ENCODE results near the gene OSTN. TPM values are rescaled to one million over a fixed set of nuclear protein-coding genes. Genes with fewer than 3 reads are reported as not detected.
A peak's percentile ranks its signal among the peaks of the same experiment; 100 is the strongest.

Gene OSTN
- polyA plus RNA-seq, 3 donors, result not detected

GRCh38 chr3:191246630-191247029 lies 47.6 kb downstream of the OSTN start:
- Mint-ChIP-seq H3K27ac (peak overlapping the region; percentile 80 to 94 (median 92)), H3K4me3 (no peak overlapping the region), H3K9me3 (peaks cover 0 to 7% (median 6%) of the 10 kb centered on the region in 7 donors), H3K36me3 (no peaks in the 10 kb centered on the region), H3K27me3 (ENCODE audit: low read depth in 3 of 3) (peaks cover 0 to 4% (median 1%) of the 10 kb centered on the region in 3 donors), H3K4me1 (peaks cover 13% of the 10 kb centered on the region)
- intact Hi-C loops (cut with micrococcal nuclease), result no loop called here
- no CpG with 5 or more reads among the region's 1 CpG for WGBS (ENCODE audit: insufficient coverage)
- peaks cover 6% of the 10 kb centered on the region in 2 donors for H3K9me3 ChIP-seq (replicated peaks in 1 of 2; ENCODE audit: control insufficient read depth in 1 of 2, insufficient read depth in 1 of 2, low read length in 2 of 2)
- H3K27me3 ChIP-seq (ENCODE audit: control insufficient read depth in 2 of 2, insufficient read depth in 2 of 2, low read length in 2 of 2), result no peaks in the 10 kb centered on the region
- peak overlapping the region; percentile 67 to 73 for H3K27ac ChIP-seq (ENCODE audit: low read depth in 1 of 2, low read length in 2 of 2)
- H4K20me1 ChIP-seq (ENCODE audit: insufficient read depth, low read length), result no peaks in the 10 kb centered on the region
- no peak overlapping the region for H3K4me2 ChIP-seq (replicated peaks; ENCODE audit: extremely low read depth, low read length, poor library complexity, severe bottlenecking)
- peaks cover 10 to 13% of the 10 kb centered on the region in 2 donors for H3K4me1 ChIP-seq (ENCODE audit: control insufficient read depth in 1 of 2, insufficient read depth in 2 of 2, low read length in 2 of 2)
- no peaks in the 10 kb centered on the region for H3K36me3 ChIP-seq (replicated peaks in 1 of 2; ENCODE audit: control insufficient read depth in 1 of 2, insufficient read depth in 2 of 2, low read length in 2 of 2)
- DNase-seq, result peak; percentile 6 to 56 (median 45)
- TF ChIP-seq CTCF (IDR thresholded peaks at IDR 0.05), result no peak
- no peaks in the 10 kb centered on the region for H3K79me2 ChIP-seq (ENCODE audit: insufficient read depth, low read length)
- no peak overlapping the region for H3K4me3 ChIP-seq (replicated peaks in 1 of 3; ENCODE audit: low read depth in 2 of 3, low read length in 3 of 3)
- H2AFZ ChIP-seq (ENCODE audit: insufficient read depth, low read depth, low read length, poor library complexity, severe bottlenecking), result no peak overlapping the region
- no peak overlapping the region for H3K9ac ChIP-seq (ENCODE audit: insufficient read depth, low read length, poor library complexity, severe bottlenecking)

- Histone ChIP-seq H3K4me3 (replicated peaks in 1 of 3; ENCODE audit: low read depth in 2 of 3, low read length in 3 of 3) (peak overlapping the region in 1 of 3 experiments; percentile 40), H4K20me1 (ENCODE audit: insufficient read depth, low read length) (no peaks in the 10 kb centered on the region), H3K9me3 (replicated peaks in 1 of 2; ENCODE audit: control insufficient read depth in 1 of 2, insufficient read depth in 1 of 2, low read length in 2 of 2) (no peaks in the 10 kb centered on the region), H3K27ac (ENCODE audit: low read depth in 1 of 2, low read length in 2 of 2) (peak overlapping the region in 1 of 2 donors; percentile 53), H2AFZ (ENCODE audit: insufficient read depth, low read depth, low read length, poor library complexity, severe bottlenecking) (peak overlapping the region; percentile 63), H3K36me3 (replicated peaks in 1 of 2; ENCODE audit: control insufficient read depth in 1 of 2, insufficient read depth in 2 of 2, low read length in 2 of 2) (no peaks in the 10 kb centered on the region), H3K27me3 (ENCODE audit: control insufficient read depth in 2 of 2, insufficient read depth in 2 of 2, low read length in 2 of 2) (no peaks in the 10 kb centered on the region), H3K4me2 (replicated peaks; ENCODE audit: extremely low read depth, low read length, poor library complexity, severe bottlenecking) (peak overlapping the region; percentile 47), H3K79me2 (ENCODE audit: insufficient read depth, low read length) (no peaks in the 10 kb centered on the region), H3K9ac (ENCODE audit: insufficient read depth, low read length, poor library complexity, severe bottlenecking) (no peak overlapping the region), H3K4me1 (ENCODE audit: control insufficient read depth in 1 of 2, insufficient read depth in 2 of 2, low read length in 2 of 2) (peaks cover 10 to 20% of the 10 kb centered on the region in 2 donors)
- no peak for DNase-seq
- no peaks in the 10 kb centered on the region for H3K9me3 Mint-ChIP-seq
- no peak overlapping the region for H3K4me3 Mint-ChIP-seq
- H3K4me1 Mint-ChIP-seq, result peaks cover 20% of the 10 kb centered on the region
- H3K27me3 Mint-ChIP-seq (ENCODE audit: low read depth in 3 of 3), result no peaks in the 10 kb centered on the region
- peak overlapping the region in 3 of 7 donors; percentile 9 to 67 (median 62) for H3K27ac Mint-ChIP-seq
- 25% methylated on average over 2 of the region's 6 CpGs for WGBS (ENCODE audit: insufficient coverage)
- no peak for TF ChIP-seq CTCF (IDR thresholded peaks at IDR 0.05)
- intact Hi-C loops (cut with micrococcal nuclease), result no loop called here
- H3K36me3 Mint-ChIP-seq, result no peaks in the 10 kb centered on the region
Observed at GRCh38 chr3:191253089-191253799, 54.2 kb downstream of the OSTN start.

Data from CD14-positive monocyte (primary cell).